GM18517 (cell line): ENCODE data around the gene MAN1A1.

Experiments used
- ATAC-seq: cut with Tn5 transposase; IDR thresholded peaks from one replicate; pipeline ENCODE4 v1.9.1; 2021; ENCODE audit warnings: mild to moderate bottlenecking, moderate library complexity; ENCODE audit not compliant: unreplicated experiment

The MAN1A1 gene

DNA sequence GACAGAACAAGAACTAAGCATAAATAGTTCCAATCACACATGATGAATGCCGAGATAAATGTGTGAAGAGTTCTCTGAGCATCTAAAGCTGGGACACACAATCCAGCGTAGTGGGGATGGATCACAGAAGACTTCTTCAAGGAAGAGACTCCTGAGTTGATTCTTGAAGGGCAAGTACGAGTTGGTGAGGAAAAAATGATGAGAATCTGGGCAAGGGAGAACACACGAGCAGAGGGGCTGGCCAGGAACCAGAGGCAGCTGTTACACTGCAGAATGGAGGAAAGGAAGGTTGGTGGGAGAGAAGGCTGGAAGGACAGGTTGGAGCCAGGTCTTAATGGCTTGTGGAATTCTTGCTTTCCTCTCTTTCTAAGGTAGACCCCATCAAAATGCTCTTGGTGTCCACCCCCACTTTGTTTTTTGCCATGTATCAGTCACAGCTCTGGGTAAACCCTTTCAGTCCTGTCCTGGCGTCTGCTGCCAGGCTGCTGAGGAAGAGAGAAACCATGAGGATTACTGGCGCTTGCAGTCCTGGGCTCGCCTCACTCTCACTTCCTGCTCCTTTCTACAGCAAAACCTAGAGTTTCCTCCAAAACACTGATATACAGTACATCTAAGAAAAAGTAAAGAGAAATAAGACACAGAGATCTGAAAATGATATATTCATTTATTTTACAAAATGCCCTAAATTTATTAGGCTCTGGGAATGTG lies 143.5 kb downstream of the MAN1A1 start:
- ATAC-seq, result peak; percentile 69

DNA sequence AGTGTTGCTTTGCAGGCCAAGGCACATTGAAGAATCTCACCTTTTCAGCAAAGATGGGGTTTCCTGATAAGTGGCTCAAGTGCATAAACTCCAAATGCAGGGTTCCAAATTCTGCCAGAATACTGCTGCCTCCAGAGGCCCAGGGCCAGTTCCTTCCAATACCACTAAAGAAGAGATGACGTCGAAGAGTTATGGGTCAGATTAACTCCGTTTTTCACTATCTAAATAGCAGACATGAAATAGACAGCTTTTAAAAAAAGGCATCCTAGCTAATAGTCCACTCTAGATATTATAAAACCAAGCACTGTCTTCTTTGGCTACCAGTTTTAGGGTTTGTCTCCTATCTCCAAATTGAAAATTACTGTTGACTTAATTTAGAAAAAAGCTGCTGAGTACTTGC lies 144.8 kb downstream of the MAN1A1 start:
- no peak for ATAC-seq

DNA sequence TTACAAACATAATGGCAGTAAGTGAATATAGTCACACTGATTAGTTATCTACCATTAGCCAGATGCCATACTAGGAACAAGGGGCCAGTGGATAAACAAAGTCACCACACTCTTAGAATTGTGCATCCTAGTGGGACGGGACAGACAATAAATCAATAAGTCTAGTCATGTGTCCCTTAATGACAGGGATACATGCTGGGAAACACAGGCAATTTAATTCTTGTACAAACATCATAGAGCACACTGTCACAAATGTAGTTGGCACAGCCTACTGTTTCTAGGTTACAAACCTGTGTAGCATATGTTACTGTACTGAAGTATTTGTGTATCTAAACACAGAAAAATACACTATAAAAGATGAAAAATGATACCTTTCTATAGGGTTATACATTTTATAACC lies 148.1 kb downstream of the MAN1A1 start:
- no peak for ATAC-seq

DNA sequence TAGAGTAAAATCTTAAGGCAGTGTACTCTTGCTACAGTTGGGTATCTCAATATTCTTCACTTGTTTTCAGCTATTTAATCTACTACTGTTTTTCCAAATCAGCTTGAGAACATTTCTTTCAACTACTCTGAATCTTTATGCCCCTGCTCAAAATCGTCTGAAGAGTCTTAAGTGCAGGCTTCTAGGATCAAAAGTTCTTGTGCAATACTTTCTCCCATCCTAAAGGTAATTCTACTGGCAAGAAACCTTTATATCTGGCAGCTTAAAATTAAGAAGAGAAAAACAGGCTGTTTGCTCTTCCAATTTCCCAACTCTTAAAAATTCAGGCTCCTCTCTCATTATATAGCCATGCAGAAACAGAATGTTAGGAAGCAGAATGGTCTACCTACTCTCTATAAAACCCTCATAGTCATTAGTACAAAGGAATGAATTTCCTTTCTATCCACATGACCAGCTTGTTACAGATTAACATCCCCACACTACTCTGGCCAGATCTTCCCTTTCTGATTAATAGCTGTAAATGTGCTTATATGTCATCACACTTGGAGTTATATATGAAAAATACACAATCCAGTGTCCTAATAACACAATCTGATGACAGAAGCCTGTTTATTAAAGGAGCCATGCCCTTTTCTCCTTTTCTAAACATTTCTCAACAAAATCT lies 148.9 kb downstream of the MAN1A1 start:
- no peak for ATAC-seq

DNA sequence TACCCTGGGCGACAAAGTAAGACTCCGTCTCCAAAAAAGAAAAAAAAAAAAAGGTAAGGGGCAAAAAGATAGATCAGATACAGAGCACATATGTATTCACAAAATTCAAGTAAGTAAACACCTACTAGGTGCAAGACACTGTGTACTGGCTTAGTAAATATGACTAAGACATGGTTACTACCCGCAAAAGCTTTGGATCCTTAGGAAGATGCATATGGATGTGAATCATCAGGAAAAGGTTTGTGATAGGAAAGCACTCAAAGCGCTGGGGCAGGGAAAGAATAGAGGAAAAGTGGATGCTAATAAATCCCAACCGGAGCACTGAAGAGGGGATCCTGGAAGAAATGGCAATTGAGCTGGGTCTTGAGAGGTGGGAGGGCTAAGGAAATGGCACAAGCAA lies 152.3 kb downstream of the MAN1A1 start:
- no peak for ATAC-seq

DNA sequence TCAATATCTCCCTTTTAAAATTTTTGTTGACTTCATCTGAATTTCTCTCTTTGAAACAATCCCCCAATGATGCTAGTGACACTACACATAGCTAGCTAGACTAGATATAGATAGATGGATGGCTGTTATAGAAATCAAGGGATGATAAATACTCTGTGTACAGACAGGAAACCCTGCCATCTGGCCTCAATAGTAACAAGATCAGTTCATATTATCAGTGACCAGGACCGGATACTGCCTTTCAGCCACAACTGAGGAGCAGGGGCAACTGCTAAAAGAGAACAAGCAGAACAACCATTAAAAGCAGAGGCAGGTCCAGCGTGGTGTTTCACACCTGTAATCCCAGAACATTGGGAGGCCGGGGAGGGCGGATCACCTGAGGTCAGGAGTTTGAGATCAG lies 152.8 kb downstream of the MAN1A1 start:
- no peak for ATAC-seq

DNA sequence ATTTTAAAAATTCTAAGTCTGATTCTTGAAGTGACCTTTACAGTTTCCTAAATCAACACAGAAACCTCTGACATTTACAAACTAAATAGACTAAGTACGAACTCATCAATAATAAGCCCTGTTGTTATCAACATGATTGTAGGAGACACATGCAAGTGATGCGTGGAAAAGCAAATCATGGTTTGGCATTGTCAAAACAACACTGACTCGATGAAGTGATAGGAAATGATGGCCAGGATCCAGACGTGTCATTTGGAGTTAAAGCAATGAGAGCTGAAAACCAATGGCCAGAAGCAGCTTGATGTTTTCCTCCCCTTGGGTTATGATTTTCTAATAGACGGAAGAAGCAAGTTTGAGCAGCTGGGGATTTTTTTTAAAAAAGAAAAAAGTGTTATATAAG lies 153.7 kb downstream of the MAN1A1 start:
- ATAC-seq, result no peak

DNA sequence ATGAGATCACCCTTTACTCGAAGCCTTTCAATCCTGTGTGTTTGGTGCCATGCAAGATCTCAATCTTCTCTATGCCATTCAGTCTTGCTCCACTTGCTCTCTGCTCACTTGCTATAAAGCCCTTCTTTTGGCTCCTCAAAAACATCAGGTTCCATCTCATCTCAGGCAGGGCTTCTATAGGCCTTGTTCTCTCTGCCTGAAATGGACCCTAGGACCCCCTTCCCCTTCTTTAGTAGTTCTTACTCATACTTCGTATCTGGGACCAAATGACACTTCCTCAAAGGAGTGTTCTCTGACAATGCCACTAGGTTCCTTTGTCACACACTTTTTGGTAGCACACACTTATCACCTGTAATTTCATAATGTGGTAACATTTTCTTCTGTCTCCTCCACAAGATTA lies 154.4 kb downstream of the MAN1A1 start:
- no peak for ATAC-seq

DNA sequence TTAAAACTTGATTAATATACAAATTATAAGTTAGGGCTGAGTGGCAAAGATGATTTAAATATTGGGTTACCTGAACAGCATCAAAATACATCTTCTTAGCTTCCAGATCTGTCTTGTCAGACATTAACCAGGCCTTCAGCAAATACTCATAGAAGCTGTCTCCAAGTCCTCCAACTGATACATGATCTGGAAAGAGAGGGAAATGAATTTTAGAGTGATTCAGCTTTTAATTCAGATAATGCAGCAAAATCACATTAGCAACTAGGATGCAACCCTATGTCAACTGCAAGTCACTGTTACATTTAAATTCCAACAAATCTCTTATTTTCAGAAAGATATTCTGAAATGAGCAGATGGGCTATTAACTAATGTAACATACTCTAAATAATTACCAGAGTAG lies 155.9 kb downstream of the MAN1A1 start:
- no peak for ATAC-seq

DNA sequence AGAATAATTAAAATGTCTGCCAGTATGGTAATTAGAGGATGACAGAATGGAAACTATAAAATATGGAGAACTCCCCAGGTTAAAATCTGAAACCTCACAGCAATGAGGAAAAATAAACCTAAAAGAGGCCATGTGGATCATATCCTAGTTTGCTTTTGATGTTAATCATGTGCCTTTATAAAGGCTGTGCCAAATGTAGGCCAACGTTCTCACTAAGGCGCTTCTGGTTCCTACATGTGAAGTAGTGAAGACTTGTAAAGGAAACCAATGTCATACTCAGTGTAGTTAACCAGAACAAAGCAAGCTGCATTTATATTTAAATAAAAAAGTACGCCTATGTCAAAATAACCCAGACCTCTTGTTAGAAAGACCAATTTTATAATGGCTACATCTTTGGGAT lies 157.4 kb downstream of the MAN1A1 start:
- no peak for ATAC-seq

DNA sequence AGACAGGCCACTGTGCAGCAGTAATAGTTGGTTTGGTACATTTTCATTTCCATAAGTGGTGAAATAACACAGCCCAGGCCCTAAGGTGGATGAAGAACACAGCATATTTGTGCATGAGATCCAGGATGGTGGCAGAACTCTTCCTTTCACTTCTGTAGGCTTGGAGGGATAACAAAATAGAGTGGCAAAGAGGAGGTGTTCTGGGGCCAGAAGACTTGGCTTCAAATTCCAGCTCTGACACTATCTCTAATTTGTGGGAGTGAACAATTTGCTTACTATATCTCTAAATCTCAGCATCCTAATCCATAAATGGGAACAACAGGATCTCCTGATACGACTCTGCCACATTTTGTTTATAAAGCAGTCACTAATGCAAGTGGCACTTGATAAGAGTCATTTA lies 159.4 kb downstream of the MAN1A1 start:
- ATAC-seq, result no peak

DNA sequence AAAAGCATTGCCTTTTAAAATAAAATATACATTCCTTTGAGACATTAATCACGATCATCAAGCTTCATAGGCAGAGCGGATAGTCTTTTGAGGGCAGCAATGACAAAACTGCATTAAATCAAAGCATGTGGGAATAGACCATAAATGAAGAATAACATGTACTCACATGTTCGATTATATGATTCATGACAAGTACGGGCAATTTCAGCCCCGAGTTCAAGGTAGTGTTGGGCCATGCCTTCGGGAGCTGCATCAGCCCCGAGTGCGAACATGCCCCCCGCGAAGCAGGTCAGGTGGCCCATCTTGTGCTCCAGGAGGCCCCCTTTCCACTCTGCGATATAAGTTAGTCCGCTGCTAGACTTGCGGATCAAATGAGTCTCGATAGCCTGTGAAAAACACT lies 160.1 kb downstream of the MAN1A1 start:
- no peak for ATAC-seq

DNA sequence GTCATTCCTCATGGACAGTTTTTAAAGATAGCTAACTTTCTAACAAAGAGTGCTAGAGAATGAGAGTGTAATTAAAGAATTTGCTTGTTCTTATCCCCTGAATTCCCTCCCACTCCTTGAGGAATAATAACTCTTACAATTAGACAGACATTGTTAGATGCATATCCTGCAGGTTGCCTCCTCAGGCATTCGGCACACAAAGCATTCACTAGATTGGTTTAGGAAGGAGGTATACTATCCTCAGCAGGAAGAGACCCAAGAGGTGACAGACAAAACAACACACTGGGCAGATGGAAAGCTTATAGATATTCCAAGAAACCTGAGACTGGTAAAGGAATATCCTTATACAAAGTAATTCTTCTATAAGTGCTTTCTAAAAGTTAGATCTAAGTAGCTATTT lies 162.0 kb downstream of the MAN1A1 start:
- ATAC-seq, result no peak

DNA sequence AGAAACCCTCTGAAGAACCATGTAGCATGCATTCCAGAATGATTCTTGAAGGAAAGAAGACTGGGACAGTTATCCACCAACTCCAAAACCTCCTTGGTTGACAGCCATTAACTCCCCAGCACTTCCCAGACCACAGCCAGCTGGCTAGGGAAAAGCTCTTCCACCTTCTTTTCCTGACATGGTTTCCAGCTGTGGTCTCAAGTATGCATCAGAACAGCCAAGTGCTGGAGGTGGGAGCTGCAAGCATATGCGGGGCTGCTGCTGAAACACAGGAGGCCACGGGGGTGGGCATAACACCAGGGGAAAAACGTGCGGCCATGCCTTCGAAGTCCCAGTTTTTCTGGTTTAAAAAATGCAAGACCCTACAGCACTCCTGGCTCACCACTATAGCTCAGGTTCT lies 163.1 kb downstream of the MAN1A1 start:
- no peak for ATAC-seq

DNA sequence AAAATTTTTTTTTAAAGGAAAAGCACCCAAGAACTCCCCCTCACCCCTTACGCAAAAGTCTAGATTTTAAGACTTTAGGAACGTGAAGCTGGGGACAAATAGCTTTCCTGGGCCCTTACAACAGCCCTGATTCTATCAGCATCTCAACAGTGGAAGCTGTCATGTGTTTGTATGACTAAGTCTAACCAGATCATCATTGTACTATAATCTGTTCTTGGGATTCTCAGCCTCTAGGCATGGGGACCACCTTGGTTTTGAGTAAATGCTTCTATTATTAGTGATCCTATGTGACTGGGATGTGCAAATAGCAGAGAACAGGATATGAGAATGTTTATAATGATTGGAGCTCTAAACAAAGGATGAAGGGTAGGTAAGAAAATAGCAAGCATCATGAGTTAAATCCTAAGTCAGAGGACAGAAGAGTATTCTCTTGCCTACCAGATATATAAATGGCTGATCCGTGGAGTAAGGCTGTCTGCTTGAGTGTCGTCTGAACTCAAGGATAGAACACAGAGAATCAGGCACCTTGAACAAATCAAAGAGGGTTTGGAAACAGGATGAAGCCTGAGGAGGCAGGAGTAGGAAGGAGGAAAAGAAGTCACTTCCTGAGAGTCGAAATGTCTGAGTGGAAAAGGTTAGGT lies 165.4 kb downstream of the MAN1A1 start:
- ATAC-seq, result no peak

DNA sequence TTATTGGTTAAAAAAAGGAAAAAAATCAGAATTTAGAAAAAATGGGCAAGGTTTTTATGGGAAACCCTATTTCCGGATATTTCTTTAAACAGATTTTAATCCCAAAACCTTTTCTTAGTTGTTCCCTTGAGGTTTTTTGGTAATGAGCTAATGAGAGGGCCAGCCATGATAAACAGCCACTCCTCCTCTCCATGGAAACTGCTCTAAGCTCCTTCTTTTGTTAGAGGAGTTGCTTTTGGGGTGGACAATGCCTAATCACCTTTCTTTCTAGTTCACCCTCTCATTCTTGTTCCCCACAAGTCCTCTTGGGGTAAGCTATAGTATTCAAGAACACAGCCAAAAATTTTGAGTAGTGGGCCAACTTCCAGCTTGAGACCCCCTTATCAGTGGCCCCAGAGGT lies 166.1 kb downstream of the MAN1A1 start:
- ATAC-seq, result no peak

DNA sequence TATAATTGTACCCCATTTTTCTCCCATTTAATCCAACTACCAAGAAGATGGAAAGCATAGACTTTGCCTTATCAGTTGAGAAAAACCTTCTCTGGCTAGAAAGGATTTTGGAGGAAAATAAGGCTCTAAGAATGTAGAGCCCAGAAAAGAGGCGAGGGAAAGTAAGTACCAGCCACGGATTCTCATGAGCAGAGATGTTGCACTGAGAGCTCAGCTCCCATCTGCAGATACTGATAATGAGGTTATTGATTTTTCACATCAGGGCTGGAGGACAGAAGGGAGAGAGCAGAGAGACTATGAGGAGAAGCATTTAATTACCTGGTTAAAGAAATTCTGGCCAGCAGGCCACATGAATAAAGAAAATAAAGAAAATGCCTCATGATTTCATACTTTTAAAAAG lies 166.7 kb downstream of the MAN1A1 start:
- ATAC-seq, result no peak

DNA sequence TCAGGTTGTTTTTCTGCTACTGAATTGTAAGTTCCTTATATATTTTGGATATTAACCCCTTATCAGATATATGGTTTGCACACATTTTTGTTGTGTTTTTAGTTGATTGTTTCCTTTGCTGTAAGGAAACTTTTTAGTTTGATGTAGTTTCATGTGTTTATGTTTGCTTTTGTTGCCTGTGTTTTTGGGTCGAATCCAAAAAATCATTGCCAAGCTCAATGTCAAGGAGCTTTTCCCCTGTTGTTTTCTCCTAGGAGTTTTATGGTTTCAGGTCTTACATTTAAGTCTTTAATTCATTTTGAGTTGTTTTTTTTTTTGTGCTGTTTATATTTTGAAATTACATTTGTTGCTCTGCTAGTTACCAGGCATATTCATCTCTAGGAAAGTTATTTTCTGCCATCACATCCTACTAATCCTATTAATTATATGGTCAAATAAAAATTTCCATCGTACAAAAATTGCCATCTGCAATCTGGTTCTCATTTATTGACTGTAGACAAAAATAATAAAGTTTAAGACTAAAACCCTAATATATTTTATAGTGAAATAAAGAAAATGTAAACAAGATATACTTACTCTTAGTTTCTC lies 167.3 kb downstream of the MAN1A1 start:
- ATAC-seq, result no peak

DNA sequence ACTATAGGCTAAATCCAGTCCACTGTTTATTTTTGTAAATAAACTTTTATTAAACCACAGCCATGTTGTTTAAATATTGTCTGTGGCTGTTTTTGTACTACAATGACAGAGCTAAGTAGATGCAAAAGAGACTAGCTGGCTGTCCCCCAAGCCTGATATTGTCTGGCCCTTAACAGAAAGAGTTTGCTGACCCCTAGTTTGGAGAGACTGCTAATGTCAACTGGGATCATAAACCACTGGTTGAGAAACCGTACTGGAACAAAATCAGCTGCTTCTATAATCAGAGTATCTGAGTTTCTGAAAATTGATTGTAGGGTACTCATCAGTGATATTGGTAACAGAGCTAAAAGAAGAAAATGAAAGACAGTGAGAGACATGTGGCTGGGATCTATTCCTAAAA lies 168.5 kb downstream of the MAN1A1 start:
- ATAC-seq, result no peak

DNA sequence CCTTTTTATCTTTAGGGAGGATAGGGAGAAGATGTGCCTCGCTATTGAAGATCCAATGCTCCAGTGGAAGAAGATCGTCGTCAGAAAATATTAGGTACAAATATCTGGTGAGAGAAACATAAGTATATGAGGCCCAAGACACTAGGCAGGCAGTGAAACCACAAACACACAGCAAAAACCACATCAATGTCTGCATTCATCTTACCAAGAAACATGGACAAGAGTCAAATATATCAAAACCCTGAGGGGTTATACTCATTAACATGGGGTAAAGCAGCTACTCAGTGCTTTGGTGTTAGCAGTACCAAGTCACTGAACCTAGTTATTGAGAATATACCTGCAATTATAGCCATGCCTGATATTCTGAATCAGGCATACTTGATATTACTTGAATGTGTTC lies 169.7 kb downstream of the MAN1A1 start:
- ATAC-seq, result no peak

DNA sequence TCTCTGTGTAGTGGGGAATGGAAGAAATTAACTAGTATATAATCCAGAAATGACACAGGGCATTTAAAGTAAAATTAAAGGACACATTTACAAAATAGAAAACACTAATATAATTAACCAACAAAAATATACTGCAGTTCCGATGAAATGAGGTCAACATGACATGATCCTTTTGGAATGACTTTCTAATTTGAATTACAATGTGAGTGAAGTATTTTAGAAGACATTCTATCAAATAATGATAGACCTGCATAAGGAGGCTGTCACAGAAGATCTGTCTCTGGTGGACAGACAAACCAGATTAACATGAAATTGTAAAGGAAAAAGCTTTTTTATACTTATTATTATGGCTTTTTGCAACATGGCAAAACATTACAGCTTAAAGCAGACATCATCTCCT lies 170.5 kb downstream of the MAN1A1 start:
- no peak for ATAC-seq

DNA sequence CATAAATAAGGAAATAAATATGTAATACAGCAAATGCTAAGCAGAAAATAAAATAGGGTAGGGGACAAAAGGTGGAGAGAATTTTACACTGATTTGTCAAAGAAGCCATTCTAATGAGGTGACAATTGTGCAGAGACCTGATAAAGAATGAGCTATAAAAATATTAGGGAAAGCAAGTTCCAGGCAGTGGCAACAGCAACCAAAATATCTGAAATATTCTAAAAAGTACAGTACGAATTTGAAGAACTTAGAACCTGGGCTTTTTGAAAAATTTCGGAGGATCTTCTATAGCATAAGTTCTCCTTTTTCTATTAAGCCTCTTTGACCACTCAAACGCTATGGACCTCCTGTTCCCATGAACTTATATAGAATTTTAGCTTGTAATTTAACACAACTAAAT lies 173.1 kb downstream of the MAN1A1 start:
- no peak for ATAC-seq
